Testis (tissue), 2 donors: ENCODE results near the gene KIF5C.

Source experiments
- CTCF ChIP-seq, 3 experiments: fragments of 450-650 bp in 2 of 3; fragments of 200-600 bp in 1 of 3; sonication (generic) in 1 of 3; IDR thresholded peaks; one replicate each; pipeline ENCODE4 v1.5.1; 2016 to 2019; ENCODE audit warnings: antibody characterized with exemption in 3 of 3, mild to moderate bottlenecking in 2 of 3, moderate library complexity in 1 of 3
- POLR2A ChIP-seq: fragments of 450-650 bp; IDR thresholded peaks from one replicate; pipeline ENCODE4 v1.6.1; 2017; ENCODE audit warnings: antibody characterized with exemption, mild to moderate bottlenecking, moderate library complexity

GRCh38 chr2:148974095-148974494 is 99.1 kb downstream of the KIF5C start:
- TF ChIP-seq CTCF (IDR thresholded peaks at IDR 0.05): no peak
- TF ChIP-seq POLR2A: no peak
